Heart right ventricle (tissue), 16 donors: ENCODE results near the gene ST6GALNAC3. TPM values are rescaled to one million over a fixed set of nuclear protein-coding genes. Genes with fewer than 3 reads are reported as not detected.

Experiments used
- ATAC-seq, 8 donors: fragments of 200-7000 bp; cut with Tn5 transposase; one replicate each; pipeline ENCODE4 v1.9.1; 2020; ENCODE audit warnings: mild to moderate bottlenecking in 8 of 8, moderate library complexity in 8 of 8, moderate number of reproducible peaks in 1 of 8
- DNase-seq, 2 donors: peaks; one replicate each; pipeline ENCODE4 v3.0.0-alpha.2; 2020
- H3K27ac ChIP-seq, 10 donors: fragments of 200-600 bp; sonication (generic) in 2 of 10; one replicate each; pipeline versions ENCODE4 v1.5.0 to v1.8.0; 2020 to 2022; ENCODE audit warnings: mild to moderate bottlenecking in 3 of 10
- H3K27me3 ChIP-seq, 7 donors: fragments of 200-600 bp; one replicate each; pipeline ENCODE4 v1.8.0; 2021 to 2022; ENCODE audit warnings: mild to moderate bottlenecking in 2 of 7
- H3K36me3 ChIP-seq, 9 donors: fragments of 200-600 bp; sonication (generic) in 1 of 9; one replicate each; pipeline versions ENCODE4 v1.5.0 to v1.8.0; 2020 to 2022; ENCODE audit warnings: mild to moderate bottlenecking in 2 of 9
- H3K4me1 ChIP-seq, 9 donors: fragments of 200-600 bp; sonication (generic) in 1 of 9; one replicate each; pipeline versions ENCODE4 v1.5.0 to v1.8.0; 2020 to 2022; ENCODE audit warnings: mild to moderate bottlenecking in 4 of 9
- H3K4me3 ChIP-seq, 10 donors: fragments of 200-600 bp; sonication (generic) in 2 of 10; one replicate each; pipeline versions ENCODE4 v1.5.0 to v1.8.0; 2020 to 2022; ENCODE audit warnings: mild to moderate bottlenecking in 7 of 10, moderate library complexity in 2 of 10
- H3K9me3 ChIP-seq, 11 donors: fragments of 200-600 bp in 10 of 11; sonication (generic) in 2 of 11; one replicate each; pipeline versions ENCODE4 v1.5.0 to v1.8.0; 2013 to 2022; ENCODE audit warnings: mild to moderate bottlenecking in 2 of 11, control low read depth in 1 of 11, moderate library complexity in 1 of 11
- WGBS, 2 donors: extraction: QIAGEN DNeasy Blood & Tissue Kit; methylation state at CpG; one replicate each; pipeline ENCODE4 v1.1.7; 2013; ENCODE audit warnings: inconsistent platforms in 1 of 2; 5-methylcytosine and 5-hydroxymethylcytosine counted together
- intact Hi-C, 10 donors: fragments of 100-400 bp; cut with DNase I; formaldehyde crosslinking; loops; one replicate each; pipeline versions ENCODE4 v1.11.1 to v1.14.2; 2022
- polyA plus RNA-seq, 2 donors: library from polyadenylated mRNA; stranded (reverse); fragments of 200-250 nt; gene quantifications; one replicate each; pipeline ENCODE4 v1.2.3, GENCODE V29; 2013
- total RNA-seq, 10 donors: library from RNA; stranded (reverse); fragmentation: NEBNext Ultra II Directional in 3 of 10; extraction: Animal tissue kit (Norgen Biotek cat#: 25700) in 3 of 10; gene quantifications; one replicate each; pipeline versions ENCODE4 v1.2.1 to v1.2.4, GENCODE V29; 2021 to 2023
- TF ChIP-seq, protein P1 (sequence below), 9 donors: fragments of 200-600 bp; sonication (generic) in 2 of 9; IDR thresholded peaks; one replicate each; pipeline versions ENCODE4 v1.5.0 to v1.8.0; 2021 to 2022; ENCODE audit warnings: antibody characterized with exemption in 9 of 9, mild to moderate bottlenecking in 5 of 9, moderate library complexity in 1 of 9
- donor health status: Arrhythmogenic right ventricular cardiomyopathy.
- donor health status: ischemic (EF 13 %, LVEDD 7.1; RV severe dilation, severe dysfunction).
- donor health status: healthy with polysubstance abuse.
- donor health status: DM: no; HTN: yes; CAD: no.
- donor health status: DM: no; HTN: no; CAD: no.
- donor health status: ischemic (EF 25% LVEDD 6.9; RV normal size, moderate dysfunction).
- donor health status: ischemic (EF 25% LVEDD 5.7; RV mildly dilated, moderate dysfunction).
- donor health status: healthy.
- donor health status: DM: yes; HTN: yes; CAD: no.
- donor health status: Ischemic cardiomyopathy.
- donor health status: ischemic (EF 35%, LVEDD 5.7; RV mildly dilated, moderate dysfunction).
- donor health status: nonischemic (EF 11% LVEDD 7.7; RV severe dilation, severe dysfunction).
- donor health status: DM: yes; HTN: yes; CAD: no.
- donor health status: PGD.
- donor health status: ischemic (EF 29% LVEDD 5.4; RV normal size, mild dysfunction).
- donor health status: nonischemic (EF 23%, LVEDD 6.1; RV moderate dilation, normal function).

Gene ST6GALNAC3
- total and polyA plus RNA-seq, 12 donors: 2.8 to 10.3 (median 4.8) TPM

DNA sequence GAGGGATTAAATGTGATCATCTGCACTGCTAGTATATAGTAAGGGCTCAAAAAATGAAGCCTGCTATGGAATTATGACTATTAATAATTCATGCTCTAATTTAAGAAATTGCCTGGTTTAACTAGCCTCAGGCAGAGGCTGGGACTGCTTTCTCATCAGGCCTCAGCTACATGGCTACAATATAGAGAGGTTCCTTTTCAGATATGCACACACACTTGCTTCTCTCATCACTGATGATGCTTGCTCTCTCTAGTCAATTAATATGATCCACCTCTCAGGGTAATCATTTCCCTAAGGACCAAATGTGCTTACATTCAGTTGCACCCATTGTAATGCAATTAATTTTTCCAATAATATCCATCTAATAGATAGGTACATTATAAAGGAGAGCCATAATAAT lies 467.8 kb downstream of the ST6GALNAC3 start:
- H3K9me3 ChIP-seq: peaks cover 0 to 19% (median 0%) of the 10 kb centered on the region in 11 donors
- intact Hi-C loops: no loop called here
- no peaks in the 10 kb centered on the region for H3K27me3 ChIP-seq
- H3K4me3 ChIP-seq: no peak overlapping the region
- no peak for ATAC-seq
- H3K36me3 ChIP-seq: no peaks in the 10 kb centered on the region
- no peaks in the 10 kb centered on the region for H3K4me1 ChIP-seq
- TF ChIP-seq, protein P1, sequence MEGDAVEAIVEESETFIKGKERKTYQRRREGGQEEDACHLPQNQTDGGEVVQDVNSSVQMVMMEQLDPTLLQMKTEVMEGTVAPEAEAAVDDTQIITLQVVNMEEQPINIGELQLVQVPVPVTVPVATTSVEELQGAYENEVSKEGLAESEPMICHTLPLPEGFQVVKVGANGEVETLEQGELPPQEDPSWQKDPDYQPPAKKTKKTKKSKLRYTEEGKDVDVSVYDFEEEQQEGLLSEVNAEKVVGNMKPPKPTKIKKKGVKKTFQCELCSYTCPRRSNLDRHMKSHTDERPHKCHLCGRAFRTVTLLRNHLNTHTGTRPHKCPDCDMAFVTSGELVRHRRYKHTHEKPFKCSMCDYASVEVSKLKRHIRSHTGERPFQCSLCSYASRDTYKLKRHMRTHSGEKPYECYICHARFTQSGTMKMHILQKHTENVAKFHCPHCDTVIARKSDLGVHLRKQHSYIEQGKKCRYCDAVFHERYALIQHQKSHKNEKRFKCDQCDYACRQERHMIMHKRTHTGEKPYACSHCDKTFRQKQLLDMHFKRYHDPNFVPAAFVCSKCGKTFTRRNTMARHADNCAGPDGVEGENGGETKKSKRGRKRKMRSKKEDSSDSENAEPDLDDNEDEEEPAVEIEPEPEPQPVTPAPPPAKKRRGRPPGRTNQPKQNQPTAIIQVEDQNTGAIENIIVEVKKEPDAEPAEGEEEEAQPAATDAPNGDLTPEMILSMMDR (IDR thresholded peaks at IDR 0.05): no peak
- H3K27ac ChIP-seq: no peak overlapping the region
- DNase-seq: no peak

DNA sequence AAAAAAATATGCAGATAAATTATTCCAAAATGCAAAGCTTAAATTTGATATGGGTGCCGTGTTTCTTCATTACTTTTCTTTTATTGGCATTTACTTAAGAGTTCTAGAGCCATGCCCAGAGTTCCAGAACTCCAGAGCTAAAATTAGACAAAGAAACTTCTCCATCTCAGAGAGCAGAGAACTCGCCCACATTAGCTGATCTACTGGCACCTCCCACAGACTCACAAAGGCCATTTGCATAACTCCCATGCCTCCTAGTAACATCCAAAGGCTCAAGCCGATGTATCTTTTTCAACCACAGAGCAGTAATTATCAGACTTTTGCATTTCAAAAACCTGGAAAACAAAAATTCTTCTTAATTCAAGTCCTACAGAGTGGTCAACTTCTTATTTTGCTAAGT lies 468.9 kb downstream of the ST6GALNAC3 start:
- ATAC-seq (no peak), DNase-seq (no peak)
- H3K4me1 ChIP-seq: no peaks in the 10 kb centered on the region
- no peaks in the 10 kb centered on the region for H3K36me3 ChIP-seq
- intact Hi-C loops: no loop called here
- 90% methylated on average over 3 of the region's 3 CpGs for WGBS, 2 donors
- no peaks in the 10 kb centered on the region for H3K27me3 ChIP-seq
- H3K4me3 ChIP-seq: no peak overlapping the region
- H3K27ac ChIP-seq: no peak overlapping the region
- H3K9me3 ChIP-seq: peaks cover 0 to 16% (median 0%) of the 10 kb centered on the region in 11 donors
- TF ChIP-seq, protein P1 (IDR thresholded peaks at IDR 0.05): no peak

DNA sequence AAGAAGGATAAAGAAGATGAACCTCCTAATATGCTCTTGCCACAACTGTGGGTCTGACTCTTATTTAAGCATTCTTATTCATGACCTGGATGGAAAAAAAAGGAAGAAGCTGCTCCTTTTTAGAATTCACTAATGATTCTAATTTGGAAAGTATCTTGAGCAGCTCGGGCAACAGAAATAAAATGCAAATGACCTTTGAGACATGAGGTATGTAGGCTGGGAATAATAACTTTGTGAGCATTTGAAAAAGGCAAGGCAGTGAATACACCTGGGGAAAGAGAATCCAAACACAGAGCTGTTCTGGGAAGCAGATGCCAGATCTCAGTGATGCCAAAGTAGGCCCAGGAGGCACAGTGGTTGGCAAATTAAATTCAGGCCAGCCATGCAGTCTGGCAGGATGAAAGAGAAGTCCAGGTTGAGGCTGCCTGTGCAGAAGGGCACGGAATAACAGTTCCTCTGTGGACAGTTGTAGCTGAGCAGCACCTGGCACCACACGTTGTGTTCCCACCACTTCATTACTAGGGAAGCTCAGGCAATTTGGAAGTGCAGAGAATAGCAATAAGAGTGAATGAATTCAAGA lies 471.9 kb downstream of the ST6GALNAC3 start:
- H3K4me1 ChIP-seq: no peaks in the 10 kb centered on the region
- TF ChIP-seq, protein P1 (IDR thresholded peaks at IDR 0.05): no peak
- intact Hi-C loops: no loop called here
- 86 to 92% methylated on average over 3 of the region's 3 CpGs for WGBS, 2 donors
- DNase-seq (no peak), ATAC-seq (no peak)
- no peaks in the 10 kb centered on the region for H3K36me3 ChIP-seq
- no peak overlapping the region for H3K4me3 ChIP-seq
- no peaks in the 10 kb centered on the region for H3K9me3 ChIP-seq
- no peak overlapping the region for H3K27ac ChIP-seq
- H3K27me3 ChIP-seq: no peaks in the 10 kb centered on the region

- Histone ChIP-seq H3K27ac (no peak overlapping the region), H3K9me3 (no peaks in the 10 kb centered on the region), H3K36me3 (no peaks in the 10 kb centered on the region), H3K4me1 (no peaks in the 10 kb centered on the region), H3K27me3 (no peaks in the 10 kb centered on the region), H3K4me3 (no peak overlapping the region)
- intact Hi-C loops: no loop called here
- no peak for DNase-seq
- ATAC-seq: no peak
- TF ChIP-seq, protein P1 (IDR thresholded peaks at IDR 0.05): no peak
Measured at GRCh38 chr1:76547916-76548315, 473.4 kb downstream of the ST6GALNAC3 start.
